K562 (cell line): ENCODE results near the gene USH1G. TPM values are rescaled to one million over a fixed set of nuclear protein-coding genes. Genes with fewer than 3 reads are reported as not detected.

Source experiments
- ARID2 ChIP-seq: fragments of 450-650 bp; IDR thresholded peaks from 2 replicates; pipeline ENCODE4 v1.6.1; 2017; ENCODE audit warnings: antibody characterized with exemption, mild to moderate bottlenecking
- BRD4 ChIP-seq: fragments of 200-600 bp; sonication (generic); IDR thresholded peaks from 2 replicates; pipeline ENCODE4 v1.6.1; 2017; ENCODE audit warnings: inconsistent platforms
- CHD4 ChIP-seq: fragments of 200-600 bp; sonication (generic); IDR thresholded peaks from 3 replicates; pipeline ENCODE4 v1.6.1; 2012; ENCODE audit warnings: low read depth, mild to moderate bottlenecking, mixed read lengths, low read length, inconsistent platforms; ENCODE audit not compliant: insufficient read depth, insufficient replicate concordance, poor library complexity, severe bottlenecking
- EHMT2 ChIP-seq: fragments of 450-650 bp; IDR thresholded peaks from 2 replicates; pipeline ENCODE4 v1.6.1; 2018; ENCODE audit warnings: antibody characterized with exemption
- ETV5 ChIP-seq: sonication (generic); formaldehyde crosslinking; IDR thresholded peaks from 2 replicates; pipeline ENCODE4 v1.4.0; 2020; ENCODE audit warnings: low read depth, mild to moderate bottlenecking, missing genetic modification reagents
- FOXA1 ChIP-seq: fragments of 450-650 bp; IDR thresholded peaks from 2 replicates; pipeline ENCODE4 v1.6.1; 2016; ENCODE audit warnings: mild to moderate bottlenecking, borderline replicate concordance
- GATAD2B ChIP-seq: fragments of 450-650 bp; IDR thresholded peaks from 2 replicates; pipeline ENCODE4 v1.6.1; 2017; ENCODE audit warnings: mild to moderate bottlenecking, borderline replicate concordance
- NCOA2 ChIP-seq, 2 experiments: fragments of 450-650 bp; IDR thresholded peaks; 2 replicates each; pipeline ENCODE4 v1.6.1; 2018; ENCODE audit warnings: mild to moderate bottlenecking in 2 of 2, moderate library complexity in 1 of 2; ENCODE audit not compliant: partially characterized antibody in 2 of 2
- TAF1 ChIP-seq: IDR thresholded peaks from 2 replicates; pipeline ENCODE4 v1.6.1; 2011; ENCODE audit warnings: mild to moderate bottlenecking, low read length, moderate library complexity; ENCODE audit not compliant: insufficient read depth, control insufficient read depth, severe bottlenecking; ENCODE audit errors: extremely low read depth
- TRIM24 ChIP-seq, 2 experiments: fragments of 450-650 bp; IDR thresholded peaks; 2 replicates each; pipeline ENCODE4 v1.6.1; 2016
- XRCC3 ChIP-seq: fragments of 450-650 bp; IDR thresholded peaks from 2 replicates; pipeline ENCODE4 v1.6.1; 2017; ENCODE audit warnings: mild to moderate bottlenecking, moderate library complexity
- ZC3H11A ChIP-seq: IDR thresholded peaks from 2 replicates; pipeline ENCODE4 v1.6.1; 2012; ENCODE audit warnings: low read depth, low read length, improper control_type of control experiment
- ZNF133 ChIP-seq: fragments of 250-450 bp; sonication (Bioruptor Pico); IDR thresholded peaks from 2 replicates; pipeline ENCODE4 v1.4.0; 2020; ENCODE audit warnings: mild to moderate bottlenecking
- ZNF146 ChIP-seq: IDR thresholded peaks from one replicate; pipeline ENCODE4 v1.6.1; 2018; ENCODE audit warnings: missing compliant biosample characterization; ENCODE audit not compliant: unreplicated experiment
- ZNF239 ChIP-seq: fragments of 250-450 bp; sonication (Bioruptor Pico); IDR thresholded peaks from 2 replicates; pipeline ENCODE4 v1.4.0; 2020; ENCODE audit warnings: mild to moderate bottlenecking
- ZNF253 ChIP-seq: fragments of 250-450 bp; sonication (Bioruptor Pico); conservative IDR thresholded peaks from 2 replicates; pipeline ENCODE4 v1.6.1; 2021; ENCODE audit warnings: mild to moderate bottlenecking
- ZNF263 ChIP-seq: sonication (generic); formaldehyde crosslinking; IDR thresholded peaks from 2 replicates; pipeline ENCODE4 v1.8.0; 2022; ENCODE audit warnings: mild to moderate bottlenecking, missing genetic modification reagents, borderline replicate concordance
- ZNF583 ChIP-seq: fragments of 250-450 bp; sonication (Bioruptor Pico); IDR thresholded peaks from 2 replicates; pipeline ENCODE4 v1.4.0; 2020
- ZNF696 ChIP-seq: fragments of 250-450 bp; sonication (Bioruptor Pico); conservative IDR thresholded peaks from 2 replicates; pipeline ENCODE4 v1.4.0; 2020; ENCODE audit warnings: mild to moderate bottlenecking, moderate library complexity
- ZNF766 ChIP-seq: fragments of 200-800 bp; sonication (Bioruptor generic); conservative IDR thresholded peaks from 2 replicates; pipeline ENCODE4 v1.6.1; 2016; ENCODE audit warnings: missing genetic modification characterization, missing compliant biosample characterization
- polyA plus RNA-seq, 8 experiments: library from polyadenylated mRNA; depleted of rRNA in 4 of 8; stranded (reverse) in 5 of 8; unstranded in 3 of 8; fragments of >200 nt; fragmentation: Nextera tagmentation in 2 of 8; fragmentation: Illumina TruSeq in 1 of 8; extraction: Ambion mirVana in 2 of 8; extraction: Trizol in 1 of 8; gene quantifications; 2 replicates each; pipeline versions ENCODE4 v1.2.1 to v1.2.3, GENCODE V29; 2011 to 2014; ENCODE audit warnings: inconsistent platforms in 1 of 8, missing spikeins in 1 of 8
- total RNA-seq, 7 experiments: library from RNA; depleted of rRNA in 6 of 7; stranded (reverse); fragments of >200 nt in 6 of 7; fragmentation: Illumina TruSeq in 2 of 7; extraction: Trizol in 2 of 7; gene quantifications; 2 replicates each; pipeline versions ENCODE4 v1.2.1 to v1.2.3, GENCODE V29; 2011 to 2021; ENCODE audit warnings: low replicate concordance in 1 of 7
- TF ChIP-seq, protein P1 (sequence below): fragments of 450-650 bp; IDR thresholded peaks from 2 replicates; pipeline ENCODE4 v1.6.1; 2014; ENCODE audit warnings: low read depth, mild to moderate bottlenecking, moderate library complexity, borderline replicate concordance
- TF ChIP-seq, protein P2 (sequence below): fragments of 250-450 bp; sonication (Bioruptor Pico); IDR thresholded peaks from 2 replicates; pipeline ENCODE4 v1.6.1; 2021; ENCODE audit warnings: mild to moderate bottlenecking
- TF ChIP-seq, protein P3 (sequence below): sonication (generic); formaldehyde crosslinking; IDR thresholded peaks from 2 replicates; pipeline ENCODE4 v1.5.0; 2020; ENCODE audit warnings: missing genetic modification reagents
- TF ChIP-seq, protein P4 (sequence below): fragments of 450-650 bp; IDR thresholded peaks from 2 replicates; pipeline ENCODE4 v1.6.1; 2016; ENCODE audit warnings: missing biosample characterization, missing genetic modification characterization
- TF ChIP-seq, protein P5 (sequence below): IDR thresholded peaks from 3 replicates; pipeline ENCODE4 v1.6.1; 2011; ENCODE audit warnings: borderline replicate concordance, mild to moderate bottlenecking; ENCODE audit not compliant: insufficient read length, insufficient read depth

The USH1G gene
- total and polyA plus RNA-seq, 9 of the 15 experiments (the other 6 are each of a cell fraction or from before 2014, with no cell fraction given), result 0.22 to 1.00 (median 0.64) TPM; not detected in 2

DNA sequence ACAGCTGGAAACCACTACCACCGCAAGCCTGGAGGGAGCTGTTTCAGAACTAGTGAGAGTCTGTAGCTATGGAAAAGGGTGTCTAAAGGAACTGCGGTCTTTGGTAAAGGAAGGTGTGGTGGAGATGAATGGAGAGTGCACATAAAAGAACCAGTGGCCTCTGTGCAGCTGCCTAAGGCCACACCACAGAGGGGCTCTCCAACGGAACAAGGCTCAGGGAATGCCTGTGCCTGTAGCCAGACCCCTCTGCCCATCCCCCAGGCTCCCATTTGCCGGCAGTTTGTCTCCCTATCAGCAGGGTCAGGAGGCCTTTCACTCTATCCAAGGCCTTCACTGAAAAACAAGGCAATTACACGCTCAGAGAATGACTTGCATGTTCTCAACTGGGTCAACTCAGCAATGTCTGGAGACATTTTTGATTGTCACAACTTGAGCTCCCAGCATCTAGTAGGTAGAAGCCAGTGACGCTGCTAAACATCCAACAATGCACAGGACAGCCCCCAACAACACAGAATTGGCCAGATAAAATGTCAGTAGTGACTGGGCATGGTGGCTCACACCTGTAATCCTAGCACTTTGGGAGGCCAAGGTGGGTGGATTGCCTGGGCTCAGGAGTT is 47.0 kb downstream of the USH1G start (continued):
- TF ChIP-seq ZNF133, result no peak
- TF ChIP-seq, protein P1, sequence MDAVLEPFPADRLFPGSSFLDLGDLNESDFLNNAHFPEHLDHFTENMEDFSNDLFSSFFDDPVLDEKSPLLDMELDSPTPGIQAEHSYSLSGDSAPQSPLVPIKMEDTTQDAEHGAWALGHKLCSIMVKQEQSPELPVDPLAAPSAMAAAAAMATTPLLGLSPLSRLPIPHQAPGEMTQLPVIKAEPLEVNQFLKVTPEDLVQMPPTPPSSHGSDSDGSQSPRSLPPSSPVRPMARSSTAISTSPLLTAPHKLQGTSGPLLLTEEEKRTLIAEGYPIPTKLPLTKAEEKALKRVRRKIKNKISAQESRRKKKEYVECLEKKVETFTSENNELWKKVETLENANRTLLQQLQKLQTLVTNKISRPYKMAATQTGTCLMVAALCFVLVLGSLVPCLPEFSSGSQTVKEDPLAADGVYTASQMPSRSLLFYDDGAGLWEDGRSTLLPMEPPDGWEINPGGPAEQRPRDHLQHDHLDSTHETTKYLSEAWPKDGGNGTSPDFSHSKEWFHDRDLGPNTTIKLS, result no peak
- TF ChIP-seq, protein P2, sequence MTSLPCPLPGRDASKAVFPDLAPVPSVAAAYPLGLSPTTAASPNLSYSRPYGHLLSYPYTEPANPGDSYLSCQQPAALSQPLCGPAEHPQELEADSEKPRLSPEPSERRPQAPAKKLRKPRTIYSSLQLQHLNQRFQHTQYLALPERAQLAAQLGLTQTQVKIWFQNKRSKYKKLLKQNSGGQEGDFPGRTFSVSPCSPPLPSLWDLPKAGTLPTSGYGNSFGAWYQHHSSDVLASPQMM (CRISPR knock-in tag), result no peak
- TF ChIP-seq ZC3H11A, result no peak
- no peak for TF ChIP-seq ZNF146 (CRISPR knock-in tag)
- TF ChIP-seq, protein P3, sequence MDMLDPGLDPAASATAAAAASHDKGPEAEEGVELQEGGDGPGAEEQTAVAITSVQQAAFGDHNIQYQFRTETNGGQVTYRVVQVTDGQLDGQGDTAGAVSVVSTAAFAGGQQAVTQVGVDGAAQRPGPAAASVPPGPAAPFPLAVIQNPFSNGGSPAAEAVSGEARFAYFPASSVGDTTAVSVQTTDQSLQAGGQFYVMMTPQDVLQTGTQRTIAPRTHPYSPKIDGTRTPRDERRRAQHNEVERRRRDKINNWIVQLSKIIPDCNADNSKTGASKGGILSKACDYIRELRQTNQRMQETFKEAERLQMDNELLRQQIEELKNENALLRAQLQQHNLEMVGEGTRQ (CRISPR knock-in tag), result no peak
- TF ChIP-seq BRD4, result no peak; the same call in 1 of the 2 replicates
- TF ChIP-seq ZNF253 (CRISPR knock-in tag), result no peak
- TF ChIP-seq TAF1, result peak; percentile 51
- TF ChIP-seq, protein P4, sequence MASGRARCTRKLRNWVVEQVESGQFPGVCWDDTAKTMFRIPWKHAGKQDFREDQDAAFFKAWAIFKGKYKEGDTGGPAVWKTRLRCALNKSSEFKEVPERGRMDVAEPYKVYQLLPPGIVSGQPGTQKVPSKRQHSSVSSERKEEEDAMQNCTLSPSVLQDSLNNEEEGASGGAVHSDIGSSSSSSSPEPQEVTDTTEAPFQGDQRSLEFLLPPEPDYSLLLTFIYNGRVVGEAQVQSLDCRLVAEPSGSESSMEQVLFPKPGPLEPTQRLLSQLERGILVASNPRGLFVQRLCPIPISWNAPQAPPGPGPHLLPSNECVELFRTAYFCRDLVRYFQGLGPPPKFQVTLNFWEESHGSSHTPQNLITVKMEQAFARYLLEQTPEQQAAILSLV (tag), result peak; percentile 46
- TF ChIP-seq ZNF239, result peak; percentile 66
- no peak for TF ChIP-seq CHD4
- TF ChIP-seq ZNF583 (CRISPR knock-in tag), result 0 out of 2 replicates have a peak, but pooled peaks have one; percentile 50
- TF ChIP-seq EHMT2, result peak; percentile 75
- TF ChIP-seq FOXA1, result no peak
- no peak for TF ChIP-seq XRCC3
- TF ChIP-seq ZNF263 (CRISPR knock-in tag), result no peak
- no peak for TF ChIP-seq NCOA2 (IDR thresholded peaks at IDR 0.05; ENCODE audit: partially characterized antibody in 2 of 2)
- peak; percentile 76; the same call in 1 of the 2 replicates for TF ChIP-seq GATAD2B
- no peak for TF ChIP-seq ZNF696 (CRISPR knock-in tag)
- TF ChIP-seq, protein P5, sequence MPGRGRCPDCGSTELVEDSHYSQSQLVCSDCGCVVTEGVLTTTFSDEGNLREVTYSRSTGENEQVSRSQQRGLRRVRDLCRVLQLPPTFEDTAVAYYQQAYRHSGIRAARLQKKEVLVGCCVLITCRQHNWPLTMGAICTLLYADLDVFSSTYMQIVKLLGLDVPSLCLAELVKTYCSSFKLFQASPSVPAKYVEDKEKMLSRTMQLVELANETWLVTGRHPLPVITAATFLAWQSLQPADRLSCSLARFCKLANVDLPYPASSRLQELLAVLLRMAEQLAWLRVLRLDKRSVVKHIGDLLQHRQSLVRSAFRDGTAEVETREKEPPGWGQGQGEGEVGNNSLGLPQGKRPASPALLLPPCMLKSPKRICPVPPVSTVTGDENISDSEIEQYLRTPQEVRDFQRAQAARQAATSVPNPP, result no peak
- 0 out of 2 replicates have a peak, but pooled peaks have one; percentile 36 for TF ChIP-seq ARID2
- TF ChIP-seq TRIM24 (IDR thresholded peaks at IDR 0.05), result peak; percentile 24 to 45; a peak in 1 of 4 replicates
- peak; percentile 80; the same call in 1 of the 2 replicates for TF ChIP-seq ZNF766 (CRISPR knock-in tag)
- TF ChIP-seq ETV5, result no peak
